NCI-H82 treated with DMSO at 0.1 percent for 48 hours (cell line): Measurements from ENCODE around the gene NINL.
A peak's percentile ranks its signal among the peaks of the same experiment; 100 is the strongest.
"Not testable (repeated sequence)": the region's sequence is repeated elsewhere in the genome, so short reads cannot be mapped to it uniquely, and the experiment has no call there.

Experiments used
- DNase-seq: peaks from one replicate; lab custom pipeline; 2025; ENCODE audit not compliant: unreplicated experiment; lab: John Stamatoyannopoulos, UW

Gene NINL

DNA sequence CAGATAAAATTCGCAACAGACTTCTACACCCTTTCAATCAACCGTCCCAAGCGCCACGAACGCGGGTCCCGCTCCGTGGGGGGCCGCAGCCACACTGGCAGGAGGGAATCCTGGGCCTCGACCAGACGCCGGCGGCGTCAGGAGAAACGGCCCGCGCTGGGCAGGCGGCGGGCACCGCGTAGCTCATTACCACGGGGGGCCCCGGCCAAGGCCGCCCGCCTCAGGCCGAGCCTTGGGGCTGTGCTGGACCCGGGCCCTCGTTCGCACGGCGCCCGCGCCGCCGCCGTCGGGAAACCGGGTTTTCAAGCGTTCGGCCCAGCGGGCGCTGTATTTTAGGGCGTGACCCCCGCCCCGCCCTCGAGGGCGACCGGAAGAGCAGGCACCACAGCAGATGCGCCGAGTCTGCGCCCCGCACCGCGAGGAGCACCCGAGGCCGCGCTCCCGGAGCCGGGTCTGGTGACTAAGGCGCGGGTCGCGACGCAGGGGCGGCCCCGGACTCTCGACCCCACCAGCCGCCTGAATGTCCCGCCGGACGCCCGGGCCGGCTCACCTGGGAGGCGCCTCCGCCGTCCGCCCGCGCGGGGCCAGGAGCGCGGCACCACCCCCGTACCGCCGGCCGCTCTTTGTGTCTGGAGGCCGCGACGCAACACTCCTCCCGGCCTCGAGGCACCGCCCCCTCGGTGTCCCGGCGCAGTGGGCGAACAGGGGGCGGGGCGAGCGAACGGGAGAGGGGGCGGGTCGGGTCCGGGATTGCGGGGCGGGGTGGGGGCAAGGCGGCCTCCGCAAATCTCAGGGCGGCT is at the start of gene NINL:
NINL (minus strand) TSS at position 627 of the 800 bp plus-strand sequence. CDS start 58,944 bp downstream, outside the sequence.
- DNase-seq, result peak; percentile 39

- no peak for DNase-seq
Observed at GRCh38 chr20:25632940-25633790, 47.8 kb upstream of the NINL start.

GRCh38 chr20:25630615-25631014 is 45.3 kb upstream of the NINL start:
- not testable (repeated sequence) for DNase-seq

GRCh38 chr20:25629816-25630499 is 44.6 kb upstream of the NINL start:
- DNase-seq, result no peak

DNA sequence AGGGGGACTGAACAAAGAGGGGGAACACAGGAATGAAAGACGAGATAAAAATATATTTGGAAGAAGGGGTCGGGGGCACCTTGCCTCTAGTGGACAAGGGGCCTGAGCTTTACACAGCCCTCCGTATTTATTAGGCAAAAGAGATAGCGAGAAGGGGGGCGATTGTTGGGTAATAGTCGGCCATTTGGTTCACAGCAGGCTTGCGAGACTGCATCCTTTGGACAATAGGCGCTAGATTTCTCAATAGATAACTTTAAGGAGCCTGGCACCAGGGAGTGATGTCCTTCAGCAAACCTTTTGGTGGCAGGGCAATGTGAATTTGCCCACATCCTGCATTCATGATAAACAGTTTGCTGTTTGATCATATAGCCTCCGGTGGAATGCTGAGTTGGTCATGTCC is 41.4 kb upstream of the NINL start:
- no peak for DNase-seq

- peak; percentile 55 for DNase-seq
Observed at GRCh38 chr20:25624500-25624939, 39.2 kb upstream of the NINL start.

DNA sequence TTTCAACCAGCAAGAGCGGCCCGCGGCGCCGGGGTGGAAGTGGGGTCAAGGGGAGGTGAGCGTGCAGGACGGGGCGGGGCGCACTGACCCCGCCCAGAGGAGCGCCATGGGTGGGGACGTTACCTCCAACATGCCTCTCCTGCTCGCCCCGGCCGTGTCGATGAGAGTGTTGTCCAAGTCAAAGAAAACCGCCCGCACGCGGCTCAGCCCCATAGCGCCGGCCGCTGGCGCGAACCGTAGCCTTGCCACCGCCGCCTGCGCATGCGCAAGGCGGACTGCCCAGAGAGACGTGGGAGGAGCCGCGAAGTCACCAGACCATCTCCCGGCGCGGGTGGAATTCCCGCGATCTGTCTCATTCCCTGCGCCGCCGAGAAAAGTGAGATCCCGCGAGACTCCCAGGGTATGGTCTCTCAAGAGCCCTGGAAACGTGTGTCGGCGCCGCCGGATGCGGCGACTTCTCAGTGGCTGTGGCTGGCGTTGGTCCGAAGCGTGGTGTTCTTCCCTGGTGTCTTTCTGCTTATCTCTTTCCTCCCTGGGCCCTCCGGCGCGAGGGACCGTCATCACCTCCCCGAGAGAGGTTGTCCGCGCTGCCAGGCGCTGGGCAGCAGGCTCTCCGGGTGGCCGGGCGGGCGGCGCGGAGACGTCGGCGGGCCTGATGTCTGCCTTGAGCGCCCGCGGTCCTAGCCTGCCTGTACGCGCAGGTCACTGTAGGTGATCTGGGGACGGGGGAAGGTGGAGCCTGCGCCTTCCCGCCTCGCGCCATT is 38.6 kb upstream of the NINL start, which contains the start of gene NANP:
NANP (minus strand) TSS at position 279 of the 764 bp plus-strand sequence; CDS start at position 213, 66 bp downstream.
- peak; percentile 93 for DNase-seq

DNA sequence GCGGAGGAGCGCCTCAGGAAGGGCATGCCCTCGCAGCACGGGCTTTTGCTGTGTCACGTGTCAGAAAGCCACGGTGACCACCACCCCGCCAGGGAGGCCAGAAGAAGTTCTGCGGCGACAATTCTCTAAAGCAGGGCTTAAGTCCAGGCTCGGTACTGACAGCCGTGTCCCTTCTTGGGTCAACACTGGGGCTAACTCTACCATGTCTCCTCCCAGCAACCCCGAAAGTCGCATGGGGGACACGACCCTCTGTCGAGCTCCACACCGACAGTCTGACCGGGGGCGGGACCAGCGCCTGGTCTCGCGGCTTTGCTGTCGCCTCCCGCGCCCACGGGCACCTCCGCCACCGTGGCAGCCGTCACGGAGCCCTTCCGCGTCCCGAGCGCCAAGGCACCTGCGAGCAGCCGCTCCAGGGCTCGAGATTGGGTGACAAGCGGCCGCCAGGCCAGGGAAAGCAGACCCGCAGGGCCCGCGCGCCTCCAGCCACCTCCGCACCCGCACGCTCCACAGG is 37.9 kb upstream of the NINL start:
- DNase-seq, result no peak

DNA sequence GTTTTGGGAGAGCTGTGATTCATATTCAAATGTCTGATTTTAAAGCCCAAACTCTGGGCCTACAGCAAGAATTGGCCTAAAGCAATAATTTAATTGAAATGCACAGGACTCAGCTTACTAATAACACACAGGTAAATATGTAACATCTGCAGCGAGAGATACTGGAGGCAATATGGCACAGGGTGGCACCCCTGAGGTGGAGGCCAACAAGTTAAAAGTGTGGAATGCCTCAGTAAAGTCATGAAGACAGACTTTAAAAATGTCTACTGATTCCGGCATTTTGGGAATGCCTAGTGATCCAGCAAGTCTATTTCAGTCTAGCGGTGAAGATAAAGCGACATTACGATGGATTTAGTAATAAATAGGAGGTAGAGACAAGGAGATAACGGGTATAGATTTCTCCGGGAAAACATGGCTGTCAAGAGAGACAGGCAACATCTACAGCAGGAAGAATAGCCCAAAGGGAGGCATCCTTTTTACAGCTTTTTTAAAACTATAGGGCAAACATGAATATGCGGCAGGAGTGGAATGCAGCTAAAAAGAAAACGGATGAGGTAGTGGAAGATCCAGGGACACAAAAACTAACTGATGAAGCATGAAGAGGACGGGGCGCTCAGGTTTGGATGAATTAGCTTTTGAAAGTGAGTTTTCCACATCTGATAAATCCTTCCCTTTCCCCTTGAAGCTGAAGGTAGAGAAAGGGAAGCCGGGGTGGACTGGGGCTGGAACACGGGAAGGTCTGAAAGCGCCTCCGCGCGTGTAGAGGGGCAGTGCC is 37.3 kb upstream of the NINL start:
- DNase-seq, result no peak

- no peak for DNase-seq
Observed at GRCh38 chr20:25622049-25622448, 36.7 kb upstream of the NINL start.

DNA sequence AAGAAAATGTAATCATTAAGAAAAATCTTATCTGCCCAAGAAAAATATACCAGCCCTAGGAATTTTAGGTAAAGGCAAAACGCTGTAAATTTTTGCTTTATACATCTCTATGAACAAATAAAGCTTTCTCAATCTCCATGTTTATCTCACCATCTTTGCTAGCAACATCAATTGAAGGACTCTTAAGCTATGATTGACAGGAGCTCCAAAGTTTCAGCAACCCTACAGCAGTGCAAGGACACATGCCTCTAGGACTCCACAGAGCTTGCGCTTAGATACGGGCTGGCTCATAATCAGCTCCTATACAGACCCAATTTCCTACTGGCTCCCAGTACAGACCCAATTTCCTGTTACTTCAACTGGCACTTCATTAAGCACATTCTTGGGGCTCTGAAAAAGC is 34.2 kb upstream of the NINL start:
- no peak for DNase-seq

DNA sequence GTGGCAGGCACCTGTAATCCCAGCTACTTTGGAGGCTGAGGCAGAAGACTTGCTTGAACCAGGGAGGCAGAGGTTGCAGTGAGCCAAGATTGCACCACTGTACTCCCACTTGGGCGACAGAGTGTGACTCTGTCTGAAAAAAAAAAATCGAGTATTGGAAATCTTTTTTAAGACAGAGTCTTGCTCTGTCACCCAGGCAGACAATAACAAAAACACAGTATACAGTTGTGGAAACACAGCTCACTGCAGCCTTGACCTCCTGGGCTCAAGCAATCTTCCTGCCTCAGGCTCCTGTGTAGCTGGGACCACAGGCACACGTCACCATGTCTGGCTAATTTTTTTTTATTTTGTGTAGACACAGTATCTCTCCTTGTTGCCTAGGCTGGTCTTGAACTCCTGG is 23.4 kb upstream of the NINL start:
- DNase-seq, result no peak

DNA sequence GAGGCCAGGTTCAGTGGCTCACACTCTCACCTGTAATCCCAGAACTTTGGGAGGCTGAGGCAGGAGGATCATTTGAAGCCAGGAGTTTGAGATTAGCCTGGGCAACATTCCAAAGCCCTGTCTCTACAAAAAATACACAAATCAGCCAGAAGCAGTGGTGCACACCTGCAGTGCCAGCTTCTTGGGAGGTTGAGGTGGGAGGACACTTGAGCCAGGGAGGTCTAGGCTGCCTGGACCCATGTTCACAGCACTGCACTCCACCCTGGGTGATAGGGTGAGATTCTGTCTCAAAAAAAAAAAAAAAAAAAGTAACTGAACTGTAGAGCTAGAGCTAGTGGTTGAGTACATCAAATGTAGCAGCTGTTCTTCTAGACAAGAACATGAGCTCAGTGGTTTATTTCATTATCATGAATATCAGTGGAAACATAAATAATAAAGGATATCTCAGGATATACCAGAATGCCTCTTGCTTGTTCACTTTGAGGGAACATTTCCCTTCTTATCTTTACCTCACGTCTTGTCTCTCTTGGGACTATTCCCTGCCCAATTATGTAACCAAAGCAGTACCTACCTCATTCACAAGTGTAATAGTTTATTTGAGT is 20.9 kb upstream of the NINL start:
- DNase-seq, result no peak

- DNase-seq, result no peak
Observed at GRCh38 chr20:25605148-25605547, 19.8 kb upstream of the NINL start.

DNA sequence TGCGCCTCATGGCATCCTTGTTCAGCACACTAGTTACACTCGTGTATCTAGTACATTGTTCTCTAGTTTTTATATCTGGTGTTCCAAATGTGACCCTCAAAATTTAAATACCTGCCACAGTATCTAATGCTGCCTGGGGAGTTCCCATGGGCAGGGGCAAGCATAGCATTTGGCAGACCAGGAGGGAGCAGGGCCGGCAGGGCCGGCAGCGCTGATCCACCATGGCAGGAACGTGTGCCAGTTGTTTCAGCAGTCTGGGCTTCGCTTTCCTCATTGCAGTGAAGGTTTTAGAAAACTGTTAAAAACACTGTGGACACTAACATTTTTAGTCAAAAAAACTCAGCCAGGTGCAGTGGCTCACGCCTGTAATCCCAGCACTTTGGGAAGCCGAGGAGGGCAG is 19.3 kb upstream of the NINL start:
- no peak for DNase-seq

DNA sequence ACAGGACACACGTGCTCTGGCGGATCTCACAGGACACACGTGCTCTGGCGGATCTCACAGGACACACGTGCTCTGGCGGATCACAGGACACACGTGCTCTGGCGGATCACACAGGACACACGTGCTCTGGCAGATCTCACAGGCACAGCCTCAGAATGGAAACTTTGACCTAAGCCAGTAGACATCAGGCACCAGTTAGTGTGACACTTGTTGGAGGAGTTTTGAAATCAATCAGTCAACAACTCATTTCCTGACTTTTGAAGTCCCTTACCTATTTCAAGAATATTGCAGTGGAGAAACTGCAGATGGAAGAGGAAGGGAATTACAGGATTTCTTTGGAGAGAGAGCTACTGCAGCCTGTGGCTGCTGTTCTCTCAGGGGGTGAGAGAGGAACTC is 17.6 kb upstream of the NINL start:
- not testable (repeated sequence) for DNase-seq

DNA sequence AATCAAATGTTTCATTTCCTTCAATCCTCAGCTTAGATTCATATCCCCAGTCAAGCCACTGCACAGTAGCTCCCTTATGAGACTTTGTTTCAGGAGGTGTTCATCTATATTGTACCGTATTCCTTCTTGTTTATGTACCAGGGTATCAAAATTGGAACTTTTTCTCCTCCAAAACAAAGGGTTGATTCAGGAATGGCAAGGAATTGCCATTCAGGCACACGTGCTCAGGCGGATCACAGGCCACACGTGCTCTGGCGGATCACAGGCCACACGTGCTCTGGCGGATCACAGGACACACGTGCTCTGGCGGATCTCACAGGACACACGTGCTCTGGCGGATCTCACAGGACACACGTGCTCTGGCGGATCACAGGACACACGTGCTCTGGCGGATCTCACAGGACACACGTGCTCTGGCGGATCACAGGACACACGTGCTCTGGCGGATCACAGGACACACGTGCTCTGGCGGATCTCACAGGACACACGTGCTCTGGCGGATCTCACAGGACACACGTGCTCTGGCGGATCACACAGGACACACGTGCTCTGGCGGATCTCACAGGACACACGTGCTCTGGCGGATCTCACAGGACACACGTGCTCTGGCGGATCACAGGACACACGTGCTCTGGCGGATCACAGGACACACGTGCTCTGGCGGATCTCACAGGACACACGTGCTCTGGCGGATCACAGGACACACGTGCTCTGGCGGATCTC is 17.0 kb upstream of the NINL start:
- DNase-seq, result not testable (repeated sequence)

- no peak for DNase-seq
Observed at GRCh38 chr20:25601659-25602058, 16.3 kb upstream of the NINL start.

DNA sequence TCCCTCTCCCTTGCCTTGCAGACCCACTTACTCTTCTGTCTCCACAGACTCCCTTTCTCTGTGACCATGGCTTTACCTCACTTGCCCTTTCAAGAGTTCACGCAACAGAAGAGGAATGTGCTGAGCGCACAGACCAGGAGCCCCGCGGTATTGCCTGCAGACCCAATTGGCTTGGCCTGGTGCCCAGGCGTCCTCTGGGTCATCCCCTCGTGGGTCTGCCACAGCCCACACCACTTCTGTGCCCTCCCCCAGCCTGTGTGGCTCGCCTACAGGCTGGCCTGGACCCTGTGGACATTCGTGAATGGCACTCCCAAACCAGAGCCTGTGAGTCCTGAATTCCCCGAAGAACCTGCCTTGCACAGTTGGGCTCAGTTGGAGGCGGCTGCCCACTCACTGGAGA is 15.3 kb upstream of the NINL start:
- no peak for DNase-seq
